Colonic mucosa (tissue), 4 donors: ENCODE results near the gene TRIM56. TPM values are rescaled to one million over a fixed set of nuclear protein-coding genes. Genes with fewer than 3 reads are reported as not detected.

Experiments
- DNase-seq: peaks from one replicate; pipeline ENCODE4 v3.0.0-alpha.2; 2020
- H3K27ac ChIP-seq: fragments of 200-600 bp; one replicate; pipeline ENCODE4 v1.8.0; 2021
- H3K27me3 ChIP-seq: fragments of 200-600 bp; one replicate; pipeline ENCODE4 v1.8.0; 2021
- H3K36me3 ChIP-seq: fragments of 200-600 bp; one replicate; pipeline ENCODE4 v1.8.0; 2021
- H3K4me1 ChIP-seq: fragments of 200-600 bp; one replicate; pipeline ENCODE4 v1.8.0; 2021; ENCODE audit warnings: mild to moderate bottlenecking
- H3K4me3 ChIP-seq: fragments of 200-600 bp; one replicate; pipeline ENCODE4 v1.8.0; 2021
- H3K9ac ChIP-seq, 2 donors: one replicate each; pipeline ENCODE4 v1.7.0; 2013; ENCODE audit warnings: control low read depth in 2 of 2, low read depth in 2 of 2, low read length in 2 of 2
- H3K9me3 ChIP-seq: fragments of 200-600 bp; one replicate; pipeline ENCODE4 v1.8.0; 2021
- CTCF ChIP-seq: fragments of 200-600 bp; IDR thresholded peaks from one replicate; pipeline ENCODE4 v1.8.0; 2022; ENCODE audit warnings: antibody characterized with exemption, mild to moderate bottlenecking
- intact Hi-C: fragments of 100-400 bp; cut with DNase I; formaldehyde crosslinking; loops from one replicate; pipeline ENCODE4 v1.14.1; 2022
- total RNA-seq, 2 donors: library from RNA; stranded (reverse); fragmentation: NEBNext Ultra II Directional in 1 of 2; extraction: Animal tissue kit (Norgen Biotek cat#: 25700) in 1 of 2; gene quantifications; one replicate each; pipeline ENCODE4 v1.2.1, GENCODE V29; 2021
- donor health status: healthy.
- donor health status: DM: no; HTN: no; CAD: no.
- donor health status: DM: no; HTN: no; CAD: no.

Gene TRIM56
- total RNA-seq, 2 donors from 2014 or later: 33.7 to 47.9 TPM

DNA sequence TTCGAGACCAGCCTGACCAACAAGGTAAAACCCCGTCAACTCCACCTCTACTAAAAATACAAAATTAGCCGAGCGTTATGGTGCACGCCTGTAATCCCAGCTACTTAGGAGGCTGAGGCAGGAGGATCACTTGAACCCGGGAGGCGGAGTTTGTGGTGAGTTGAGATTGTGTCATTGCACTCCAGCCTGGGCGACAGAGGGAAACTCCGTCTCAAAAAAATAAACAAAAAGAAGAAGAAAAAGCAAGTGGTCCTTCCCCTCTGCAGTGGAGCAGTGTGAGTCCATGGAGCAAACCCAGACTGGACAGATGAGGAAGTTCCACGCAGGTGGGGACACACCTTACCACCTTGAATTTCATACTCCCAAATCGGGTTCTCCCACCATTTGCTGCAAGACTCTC lies 28.6 kb downstream of the TRIM56 start:
- no peak overlapping the region for H3K9ac ChIP-seq

DNA sequence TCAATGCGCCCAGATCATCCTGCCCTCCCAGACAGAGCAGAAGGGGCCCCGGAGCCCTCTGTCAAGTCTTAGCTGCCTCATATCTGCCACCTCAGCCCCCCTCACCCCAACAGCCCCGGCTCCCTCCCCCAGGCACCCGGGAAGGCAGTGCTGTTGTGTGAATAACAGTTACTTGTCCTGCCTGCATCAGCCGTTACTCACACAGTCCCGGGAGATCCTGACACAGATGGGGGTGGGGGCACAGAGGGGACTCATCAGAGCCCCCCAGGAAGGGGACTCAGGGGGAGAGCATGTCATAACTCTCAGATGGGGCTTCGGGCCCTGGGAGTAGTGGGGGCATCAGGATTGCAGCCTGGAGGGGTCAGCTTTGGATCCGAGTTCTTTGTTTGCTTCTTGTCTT lies 29.2 kb downstream of the TRIM56 start:
- Histone ChIP-seq H3K27ac (no peak overlapping the region), H3K9me3 (no peaks in the 10 kb centered on the region), H3K4me3 (no peak overlapping the region), H3K4me1 (no peaks in the 10 kb centered on the region), H3K27me3 (no peaks in the 10 kb centered on the region), H3K36me3 (no peaks in the 10 kb centered on the region), H3K9ac (no peak overlapping the region)
- no peak for DNase-seq
- no peak for TF ChIP-seq CTCF
- intact Hi-C loops: no loop called here

More for the DNA sequence above, 28.6 kb downstream of the TRIM56 start:
- DNase-seq: no peak
- Histone ChIP-seq H3K27me3 (no peaks in the 10 kb centered on the region), H3K27ac (no peak overlapping the region), H3K36me3 (no peaks in the 10 kb centered on the region), H3K4me1 (no peaks in the 10 kb centered on the region), H3K4me3 (no peak overlapping the region), H3K9me3 (no peaks in the 10 kb centered on the region)
- intact Hi-C loops: no loop called here
- no peak for TF ChIP-seq CTCF

GRCh38 chr7:101115215-101115614 lies 29.9 kb downstream of the TRIM56 start:
- no peak overlapping the region for H3K4me3 ChIP-seq
- H3K36me3 ChIP-seq: no peaks in the 10 kb centered on the region
- no peaks in the 10 kb centered on the region for H3K27me3 ChIP-seq
- intact Hi-C loops: no loop called here
- no peak overlapping the region for H3K27ac ChIP-seq
- H3K4me1 ChIP-seq: no peaks in the 10 kb centered on the region
- H3K9me3 ChIP-seq: no peaks in the 10 kb centered on the region
- no peak for DNase-seq
- no peak for TF ChIP-seq CTCF
- H3K9ac ChIP-seq: no peak overlapping the region

- Histone ChIP-seq H3K27ac (no peak overlapping the region), H3K36me3 (no peaks in the 10 kb centered on the region), H3K4me1 (no peaks in the 10 kb centered on the region), H3K9ac (no peak overlapping the region), H3K4me3 (no peak overlapping the region), H3K9me3 (no peaks in the 10 kb centered on the region), H3K27me3 (no peaks in the 10 kb centered on the region)
- intact Hi-C loops: no loop called here
- TF ChIP-seq CTCF: no peak
- no peak for DNase-seq
Observed at GRCh38 chr7:101116898-101117297, 31.6 kb downstream of the TRIM56 start.

GRCh38 chr7:101118856-101119255 lies 33.6 kb downstream of the TRIM56 start:
- TF ChIP-seq CTCF: no peak
- Histone ChIP-seq H3K27me3 (no peaks in the 10 kb centered on the region), H3K4me1 (no peaks in the 10 kb centered on the region), H3K4me3 (no peak overlapping the region), H3K27ac (no peak overlapping the region), H3K9me3 (no peaks in the 10 kb centered on the region), H3K9ac (no peak overlapping the region), H3K36me3 (no peaks in the 10 kb centered on the region)
- intact Hi-C loops: no loop called here
- no peak for DNase-seq

DNA sequence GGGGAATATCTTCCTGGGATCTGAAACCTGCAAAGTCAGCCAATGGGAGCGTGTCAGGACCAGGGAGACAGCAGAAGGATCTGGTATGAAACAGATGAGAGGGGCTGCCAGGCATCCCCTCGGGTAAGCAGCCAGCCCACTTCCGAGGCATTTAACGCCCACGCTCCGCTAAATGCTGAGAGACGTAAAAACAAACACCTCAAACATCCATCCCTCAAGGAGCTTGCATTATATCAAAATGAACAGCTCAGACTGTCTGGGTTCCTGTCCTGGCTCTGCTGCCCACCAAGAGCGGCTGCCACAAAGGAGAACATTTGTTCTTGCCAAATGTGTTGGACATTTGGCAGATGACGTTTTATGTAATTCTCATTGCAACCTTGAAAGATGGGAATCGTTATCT lies 34.6 kb downstream of the TRIM56 start:
- no peaks in the 10 kb centered on the region for H3K9me3 ChIP-seq
- TF ChIP-seq CTCF: no peak
- no peaks in the 10 kb centered on the region for H3K36me3 ChIP-seq
- no peak for DNase-seq
- no peak overlapping the region for H3K9ac ChIP-seq
- H3K27ac ChIP-seq: no peak overlapping the region
- H3K4me1 ChIP-seq: no peaks in the 10 kb centered on the region
- H3K27me3 ChIP-seq: no peaks in the 10 kb centered on the region
- intact Hi-C loops: no loop called here
- no peak overlapping the region for H3K4me3 ChIP-seq
